Measurements from ENCODE around the gene UTP25.
"Not testable (repeated sequence)": the region's sequence is repeated elsewhere in the genome, so short reads cannot be mapped to it uniquely, and the experiment has no call there.

Gene UTP25

GRCh38 chr1:209827384-209828262 lies at the start of gene UTP25:
TSS of gene UTP25 (plus strand) at chr1:209827972. CDS start at chr1:209828064, 92 bp downstream.
- peak; percentile 97 for DNase-seq (ENCODE audit: low spot score)

- DNase-seq (ENCODE audit: low spot score): no peak
These were observed 49.7 kb upstream of the UTP25 start for GRCh38 chr1:209778102-209778501.

- DNase-seq (ENCODE audit: low spot score): peak; percentile 37
These were observed 47.5 kb upstream of the UTP25 start for GRCh38 chr1:209780268-209780667.

GRCh38 chr1:209783386-209783785 lies 44.4 kb upstream of the UTP25 start:
- DNase-seq (ENCODE audit: low spot score): peak; percentile 10

GRCh38 chr1:209784265-209785169 lies 43.3 kb upstream of the UTP25 start, which contains the start of gene C1orf74:
TSS of gene C1orf74 (minus strand) at chr1:209784559. CDS start at chr1:209783634, 925 bp downstream.
- peak; percentile 97 for DNase-seq (ENCODE audit: low spot score)

- DNase-seq (ENCODE audit: low spot score): no peak
These were observed 42.2 kb upstream of the UTP25 start for GRCh38 chr1:209785592-209785991.

GRCh38 chr1:209786146-209786545 lies 41.6 kb upstream of the UTP25 start:
- no peak for DNase-seq (ENCODE audit: low spot score)

- DNase-seq (ENCODE audit: low spot score): no peak
These were observed 40.2 kb upstream of the UTP25 start for GRCh38 chr1:209787551-209787950.

- no peak for DNase-seq (ENCODE audit: low spot score)
These were observed 38.5 kb upstream of the UTP25 start for GRCh38 chr1:209789245-209789644.

- DNase-seq (ENCODE audit: low spot score): peak; percentile 56
These were observed 37.2 kb upstream of the UTP25 start for GRCh38 chr1:209790286-209791193.

- peak; percentile 50 for DNase-seq (ENCODE audit: low spot score)
These were observed 35.9 kb upstream of the UTP25 start for GRCh38 chr1:209791920-209792319.

- not testable (repeated sequence) for DNase-seq (ENCODE audit: low spot score)
These were observed 34.1 kb upstream of the UTP25 start for GRCh38 chr1:209793711-209794110.

GRCh38 chr1:209797978-209798639 lies 29.7 kb upstream of the UTP25 start:
- no peak for DNase-seq (ENCODE audit: low spot score)

GRCh38 chr1:209800984-209801834 lies 26.6 kb upstream of the UTP25 start:
- no peak for DNase-seq (ENCODE audit: low spot score)

- DNase-seq (ENCODE audit: low spot score): no peak
These were observed 25.5 kb upstream of the UTP25 start for GRCh38 chr1:209802117-209802779.

GRCh38 chr1:209802780-209803152 lies 25.0 kb upstream of the UTP25 start:
- no peak for DNase-seq (ENCODE audit: low spot score)

- DNase-seq (ENCODE audit: low spot score): no peak
These were observed 24.2 kb upstream of the UTP25 start for GRCh38 chr1:209803568-209803967.

- peak; percentile 32 for DNase-seq (ENCODE audit: low spot score)
These were observed 22.4 kb upstream of the UTP25 start for GRCh38 chr1:209805341-209805781.
